Stimulated activated CD8-positive, alpha-beta memory T cell treated with anti-CD3 and anti-CD28 coated beads, Interleukin-4, amount 100 ng/mL, for 24 hours (primary cell): ENCODE results near the gene MTAP.

Source experiments
- DNase-seq: peaks from one replicate; pipeline ENCODE4 v3.0.0-alpha.2; 2020; ENCODE audit warnings: low read depth

Gene MTAP

DNA sequence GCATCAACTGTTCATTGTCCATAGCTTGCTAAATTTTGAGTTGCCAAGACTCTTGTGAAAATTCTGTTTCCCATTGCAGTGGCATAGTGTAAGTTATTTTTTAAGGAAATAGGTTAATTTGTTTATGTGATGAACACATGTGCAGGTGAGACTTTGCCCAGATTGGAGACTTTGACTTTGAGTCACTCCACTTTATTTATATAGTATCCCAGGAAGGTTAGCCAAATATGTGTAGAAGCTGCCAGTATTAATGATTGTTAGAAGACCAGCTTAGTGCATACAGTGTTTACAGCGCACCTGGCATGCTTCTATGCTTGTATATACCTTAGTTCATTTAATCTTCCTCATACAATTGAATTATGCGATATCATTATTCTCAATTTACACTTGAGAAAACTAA is 51.0 kb downstream of the MTAP start:
- no peak for DNase-seq

DNA sequence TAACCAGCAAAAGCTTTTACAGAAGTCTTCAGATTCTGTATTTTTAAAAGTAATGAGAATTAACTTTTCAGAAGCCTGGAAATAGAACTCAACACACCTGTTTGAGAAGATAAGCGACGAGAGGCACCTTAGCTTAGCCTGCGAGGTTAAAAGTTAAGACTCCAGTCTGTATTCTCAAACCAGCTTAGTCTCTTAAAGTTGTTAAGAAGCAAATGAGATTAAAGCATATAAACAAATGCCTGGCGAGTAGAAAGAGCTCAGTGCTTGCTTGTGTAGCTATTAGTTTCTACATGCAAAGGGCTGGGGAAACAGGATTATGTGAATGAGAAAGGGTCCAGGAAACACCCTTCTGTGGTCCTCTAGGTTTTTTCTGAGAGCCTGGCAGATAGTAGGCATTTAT is 51.7 kb downstream of the MTAP start:
- DNase-seq = no peak

DNA sequence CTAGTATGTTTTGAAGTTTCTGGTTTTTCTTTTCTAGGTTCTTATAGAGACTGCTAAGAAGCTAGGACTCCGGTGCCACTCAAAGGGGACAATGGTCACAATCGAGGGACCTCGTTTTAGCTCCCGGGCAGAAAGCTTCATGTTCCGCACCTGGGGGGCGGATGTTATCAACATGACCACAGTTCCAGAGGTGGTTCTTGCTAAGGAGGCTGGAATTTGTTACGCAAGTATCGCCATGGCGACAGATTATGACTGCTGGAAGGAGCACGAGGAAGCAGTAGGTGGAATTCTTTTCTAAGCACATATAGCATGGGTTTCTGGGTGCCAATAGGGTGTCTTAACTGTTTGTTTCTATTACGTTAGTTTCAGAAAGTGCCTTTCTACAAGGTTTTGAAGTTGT is 52.2 kb downstream of the MTAP start:
- no peak for DNase-seq

DNA sequence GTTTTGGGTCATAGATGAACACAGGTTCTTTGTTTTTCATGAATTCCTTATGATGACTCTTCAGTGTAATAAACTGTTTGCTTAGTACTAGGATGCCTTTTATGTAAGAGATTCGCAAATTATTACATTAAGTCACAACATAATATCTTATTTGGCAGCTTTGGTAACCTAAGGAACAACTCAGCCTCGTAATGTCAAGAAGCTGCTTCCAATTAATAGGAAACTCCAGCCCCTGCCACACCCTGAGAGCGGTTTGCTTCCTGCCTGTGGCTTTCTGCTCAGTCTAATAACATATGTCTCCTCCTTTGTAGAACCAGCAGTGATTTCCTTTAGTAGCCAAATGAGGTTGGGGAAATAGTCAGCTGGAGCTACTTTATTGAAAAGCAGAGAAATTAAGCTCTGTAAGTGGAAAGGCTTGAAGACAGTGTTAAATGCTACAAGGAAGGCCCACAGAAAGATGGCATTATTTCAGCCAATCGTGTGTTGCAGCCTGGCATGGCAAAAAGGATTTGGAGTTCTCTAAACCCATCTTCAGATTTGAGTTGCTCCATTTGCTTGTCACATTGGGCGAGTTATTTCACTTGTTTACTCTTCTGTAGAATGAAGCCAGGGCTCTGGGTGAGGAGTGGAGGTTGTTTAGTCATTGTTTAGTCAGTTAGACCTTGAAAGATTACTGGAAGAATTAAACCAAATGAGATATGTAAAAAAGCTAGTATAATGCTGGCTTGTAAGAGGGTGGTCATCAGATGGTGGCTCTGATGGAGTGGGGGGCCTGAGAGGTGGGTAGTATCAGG is 54.1 kb downstream of the MTAP start:
- no peak for DNase-seq

DNA sequence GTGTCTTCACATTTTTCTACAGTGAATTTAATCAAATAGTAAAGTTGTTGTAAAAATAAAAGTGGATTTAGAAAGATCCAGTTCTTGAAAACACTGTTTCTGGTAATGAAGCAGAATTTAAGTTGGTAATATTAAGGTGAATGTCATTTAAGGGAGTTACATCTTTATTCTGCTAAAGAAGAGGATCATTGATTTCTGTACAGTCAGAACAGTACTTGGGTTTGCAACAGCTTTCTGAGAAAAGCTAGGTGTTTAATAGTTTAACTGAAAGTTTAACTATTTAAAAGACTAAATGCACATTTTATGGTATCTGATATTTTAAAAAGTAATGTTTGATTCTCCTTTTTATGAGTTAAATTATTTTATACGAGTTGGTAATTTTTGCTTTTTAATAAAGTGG is 60.4 kb downstream of the MTAP start:
- no peak for DNase-seq

DNA sequence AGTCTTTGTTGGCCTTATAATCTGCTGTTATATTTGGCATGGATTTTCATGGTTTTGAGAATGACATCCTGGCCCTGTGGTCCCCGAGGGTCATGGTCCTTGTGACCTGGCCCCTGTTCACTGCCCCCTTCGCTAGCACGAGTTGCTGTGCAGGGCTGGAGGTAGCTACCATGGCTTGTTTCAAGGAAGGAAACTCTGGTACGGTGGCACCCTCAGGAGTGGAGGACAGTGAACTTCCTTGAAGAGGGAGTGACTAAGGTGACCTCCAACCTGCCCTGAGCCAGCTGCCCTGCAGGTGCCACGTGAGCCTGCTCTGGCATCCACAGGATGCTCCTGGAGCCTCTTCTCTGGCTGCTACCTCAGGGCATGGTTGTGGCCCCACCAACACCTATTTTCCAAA is 62.1 kb downstream of the MTAP start:
- DNase-seq = no peak

DNA sequence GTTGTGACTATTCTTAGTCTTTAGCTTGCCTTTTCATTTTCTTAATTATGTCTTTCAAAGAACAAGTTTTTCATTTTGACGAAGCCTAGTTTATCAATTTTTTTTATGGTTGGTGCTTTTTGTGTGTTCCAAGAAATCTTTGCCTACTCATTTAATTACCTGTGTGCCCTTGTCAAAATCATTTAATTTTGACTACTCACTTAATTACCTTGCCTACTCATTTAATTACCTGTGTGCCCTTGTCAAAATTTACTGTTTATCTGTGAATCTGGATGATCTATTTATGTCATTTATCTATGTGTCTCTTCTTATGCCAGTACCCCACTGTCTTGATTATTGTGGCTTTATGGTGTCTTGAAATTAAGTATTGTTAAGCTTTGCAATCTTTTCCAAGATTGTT is 63.9 kb downstream of the MTAP start:
- no peak for DNase-seq

DNA sequence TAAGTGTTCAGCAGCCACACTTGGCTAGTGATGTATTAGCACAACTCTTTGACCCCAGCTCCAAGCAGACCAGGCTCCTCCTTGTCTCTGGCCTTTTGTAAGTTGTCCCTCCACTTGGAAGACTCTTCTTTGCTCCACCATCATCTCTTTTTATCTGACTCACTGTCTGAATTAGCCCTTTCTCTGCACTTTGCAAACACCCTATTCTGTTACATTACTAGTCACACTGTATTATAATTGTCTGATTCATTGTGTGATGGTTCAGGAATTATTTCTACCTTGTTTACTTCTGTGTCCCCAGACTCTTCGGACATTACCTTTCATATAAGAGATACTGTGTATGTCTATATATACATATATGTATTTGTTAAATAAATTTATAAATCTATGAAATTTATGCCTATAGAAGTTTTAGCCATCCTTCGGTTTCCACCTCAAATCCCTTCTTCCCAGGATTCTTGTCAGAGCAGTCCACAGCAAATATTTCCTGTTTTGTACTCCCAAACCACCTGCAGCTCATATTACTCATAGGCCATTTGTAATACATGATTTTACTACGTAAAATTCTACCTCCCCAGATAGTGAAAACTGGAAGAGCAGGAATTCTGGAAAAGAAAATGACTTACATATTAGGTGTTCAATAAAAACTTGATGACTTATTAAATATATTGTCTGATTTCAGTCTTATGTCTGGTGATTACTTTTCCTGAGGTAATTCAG is 69.0 kb downstream of the MTAP start:
- no peak for DNase-seq

DNA sequence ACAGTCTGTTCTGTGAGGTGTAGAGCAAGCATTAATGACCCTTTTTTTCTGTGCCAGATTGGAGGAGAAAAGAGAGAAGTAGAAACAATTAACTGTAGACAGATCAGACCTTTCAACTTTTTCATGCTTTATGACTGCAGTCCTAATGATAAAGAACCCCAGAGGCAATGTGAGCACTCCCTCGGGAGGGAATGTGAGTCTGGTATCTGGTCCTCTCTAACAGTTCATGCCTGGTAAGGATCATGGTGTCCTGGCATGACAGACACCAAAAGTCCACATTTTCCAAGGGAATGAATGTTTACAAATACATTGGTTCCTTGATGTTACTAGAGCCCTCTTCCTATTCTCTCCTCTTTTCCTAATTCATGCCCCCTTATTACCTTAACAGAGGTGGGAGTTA is 70.3 kb downstream of the MTAP start:
- DNase-seq = no peak

DNA sequence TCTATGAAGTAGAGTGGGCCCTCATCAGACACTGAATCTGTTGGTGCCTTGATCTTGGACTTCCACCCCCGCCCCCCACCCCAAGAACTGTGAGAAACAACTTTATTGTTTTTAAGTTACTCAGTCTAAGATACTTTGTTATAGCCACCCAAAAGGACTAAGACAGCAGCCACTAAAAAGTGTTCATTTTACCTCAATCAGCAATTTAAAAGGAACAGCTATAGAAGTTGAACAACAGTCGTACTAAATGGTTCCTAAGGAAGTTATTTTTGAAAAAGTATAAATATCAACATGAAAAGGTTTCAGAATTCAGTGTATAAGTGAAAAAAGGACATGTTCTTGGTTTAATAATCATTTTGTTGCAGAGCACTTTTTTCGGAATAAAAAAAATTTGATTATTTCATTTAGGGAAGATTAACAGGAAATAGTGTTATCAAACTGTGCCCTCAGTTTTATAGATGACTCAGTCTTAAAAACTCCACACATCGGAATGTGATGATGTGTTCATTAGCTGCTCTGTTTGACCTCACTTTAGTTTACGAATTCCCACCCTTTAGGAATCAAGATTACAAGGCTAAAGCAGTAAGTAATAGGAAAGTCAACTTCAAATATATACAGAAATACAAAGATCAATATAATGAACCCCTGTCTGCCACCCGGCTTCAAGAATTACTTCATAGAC is 71.2 kb downstream of the MTAP start:
- no peak for DNase-seq

DNA sequence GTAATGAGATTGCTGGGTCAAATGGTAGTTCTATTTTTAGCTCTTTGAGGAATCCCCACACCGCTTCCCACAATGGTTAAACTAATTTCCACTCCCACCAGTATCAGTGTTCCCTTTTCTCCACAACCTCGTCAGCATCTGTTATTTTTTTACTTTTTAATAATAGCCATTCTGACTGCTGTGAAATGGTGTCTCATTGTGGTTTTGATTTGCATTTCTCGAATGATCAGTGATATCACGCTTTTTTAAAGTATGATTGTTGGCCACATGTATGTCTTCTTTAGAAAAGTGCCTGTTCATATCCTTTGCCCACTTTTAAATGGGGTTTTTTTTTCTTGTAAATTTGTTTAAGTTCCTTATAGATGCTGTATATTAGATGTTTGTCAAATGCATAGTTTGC is 73.5 kb downstream of the MTAP start:
- DNase-seq = no peak

DNA sequence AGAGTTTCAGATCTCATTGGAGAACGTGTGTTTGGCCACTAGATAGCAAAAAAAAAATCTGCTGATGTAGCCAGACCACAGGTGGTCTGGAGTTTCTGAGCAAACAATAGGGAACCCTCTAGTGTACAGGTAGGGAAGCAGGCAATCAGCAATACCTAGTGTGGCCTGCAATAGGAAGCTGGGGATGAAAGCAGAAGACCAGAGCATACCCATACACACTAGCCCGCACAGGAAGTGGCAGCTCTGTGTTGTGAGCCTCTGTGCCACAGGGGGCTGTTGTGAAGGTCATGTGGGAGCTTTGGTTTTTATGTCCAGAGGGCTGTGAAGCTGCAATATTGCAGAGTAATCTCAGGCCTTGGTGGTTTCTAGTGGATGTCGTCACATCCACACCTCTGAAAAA is 81.2 kb downstream of the MTAP start:
- no peak for DNase-seq

DNA sequence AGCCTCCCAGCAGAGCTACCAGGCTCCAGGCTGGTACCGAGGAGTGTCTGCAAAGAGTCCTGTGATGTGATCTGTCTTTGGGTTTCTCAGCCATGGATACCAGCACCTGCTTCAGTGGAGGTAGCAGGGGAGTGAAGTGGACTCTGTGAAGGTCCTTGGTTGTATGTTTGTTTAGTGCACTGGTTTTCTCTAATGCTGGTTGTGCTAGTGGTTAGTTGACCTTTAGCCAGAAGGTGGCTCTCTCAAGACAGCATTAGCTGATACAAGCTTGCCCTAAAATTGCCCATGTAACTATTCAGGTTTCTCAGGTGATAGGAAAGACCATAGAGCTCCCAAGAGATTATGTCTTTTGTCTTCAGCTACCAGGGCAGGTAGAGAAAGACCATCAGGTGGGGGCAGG is 87.2 kb downstream of the MTAP start:
- no peak for DNase-seq

DNA sequence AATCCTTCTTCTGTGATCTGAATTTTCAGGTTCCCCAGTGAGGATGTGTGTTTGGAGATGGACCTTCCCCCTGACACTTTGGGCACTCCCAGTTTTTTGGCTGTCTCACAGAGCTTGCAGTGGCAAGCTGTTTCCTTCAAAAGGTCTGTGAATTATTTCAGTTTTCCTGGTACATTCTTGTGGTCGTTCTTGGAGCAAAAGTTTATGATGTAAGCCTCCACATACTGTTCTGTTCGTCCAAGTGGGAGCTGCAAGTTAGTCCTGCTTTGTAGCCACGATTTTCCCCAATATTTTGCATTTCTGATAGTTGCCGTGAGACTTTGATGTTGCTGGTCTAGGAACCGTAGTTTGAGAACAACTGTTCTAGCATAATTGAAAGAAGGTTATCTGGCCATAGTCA is 88.3 kb downstream of the MTAP start:
- no peak for DNase-seq

DNA sequence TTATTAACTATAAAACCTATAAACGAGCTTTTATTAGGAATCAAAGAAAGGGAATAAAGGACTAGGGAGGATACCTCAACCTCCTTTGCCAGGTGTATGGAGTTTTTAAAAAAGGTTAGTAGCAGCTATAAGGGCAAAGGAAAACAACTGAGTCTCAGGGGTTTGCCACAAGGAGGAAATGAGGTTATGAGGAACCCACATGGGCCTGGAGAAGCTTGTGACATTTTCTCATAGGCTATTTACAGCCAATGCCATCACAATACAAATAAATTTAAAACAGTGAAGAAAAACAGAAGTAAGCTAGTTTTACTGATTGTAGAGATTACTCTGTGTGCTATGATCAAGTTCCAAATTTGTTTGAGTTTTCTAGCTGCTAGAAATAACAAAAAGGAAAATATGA is 99.1 kb downstream of the MTAP start:
- no peak for DNase-seq

DNA sequence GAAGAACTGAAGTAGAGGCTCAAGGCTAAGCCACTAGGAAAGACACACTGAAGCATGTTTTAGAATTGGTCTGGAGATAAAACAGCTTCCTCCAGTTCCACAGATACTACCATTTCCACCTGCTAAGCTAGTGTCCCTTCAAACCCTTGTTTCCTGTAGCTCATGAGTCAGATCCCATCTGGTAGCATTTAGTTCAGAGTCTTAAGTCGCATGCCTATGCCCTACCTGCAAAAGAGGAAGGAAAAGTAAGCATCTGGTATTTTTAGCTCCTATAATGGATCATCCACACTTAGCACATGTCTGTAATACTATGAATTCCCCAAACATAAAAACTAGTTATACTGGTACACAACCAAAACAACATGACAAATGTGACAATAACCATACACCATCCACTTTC is 99.7 kb downstream of the MTAP start:
- DNase-seq = no peak

DNA sequence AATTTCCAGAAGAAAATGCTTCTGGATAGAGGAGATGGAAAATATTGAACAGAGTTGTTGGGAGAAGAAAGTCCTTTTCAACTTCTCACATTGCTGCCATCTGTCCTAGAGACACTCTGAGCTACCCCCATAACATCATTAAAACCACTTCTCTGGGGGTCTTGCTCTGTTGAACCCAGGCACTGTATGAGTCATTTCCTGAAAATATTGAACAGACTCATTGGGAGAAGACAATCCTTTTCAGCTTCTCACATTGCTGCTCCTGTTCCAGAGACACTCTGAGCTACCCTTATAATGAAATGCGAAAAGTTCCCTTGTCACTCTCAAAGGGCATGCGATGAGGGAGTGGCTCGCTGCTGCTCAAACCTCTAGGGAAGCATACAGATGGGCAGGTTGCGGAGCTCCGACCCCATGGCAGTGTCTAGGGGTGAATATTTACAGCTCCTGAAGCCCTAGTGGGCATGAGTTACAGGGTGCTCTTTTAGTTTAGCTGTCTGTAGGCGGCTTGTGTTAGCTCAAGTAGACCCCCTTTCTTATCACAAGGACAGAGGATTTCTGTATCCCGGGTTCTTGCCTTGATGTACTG is 101.0 kb downstream of the MTAP start:
- no peak for DNase-seq

DNA sequence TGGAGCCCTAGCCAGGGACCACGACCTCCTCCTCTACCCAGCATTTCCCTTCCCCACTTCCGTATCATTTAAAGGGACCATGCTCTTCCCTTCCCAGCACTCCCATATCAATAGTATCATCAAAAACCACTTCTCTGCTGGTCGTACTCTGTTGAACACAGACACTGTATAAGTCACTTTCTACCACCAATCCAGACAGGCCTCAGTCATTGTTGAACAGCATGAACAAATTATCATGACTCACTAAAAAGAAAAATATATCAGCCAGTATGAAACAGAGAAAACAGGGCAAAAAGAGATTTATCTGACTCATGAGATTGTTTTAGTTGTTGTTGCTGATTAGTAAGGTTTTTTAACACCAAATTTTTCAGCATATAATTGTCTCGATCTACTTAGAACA is 101.9 kb downstream of the MTAP start:
- DNase-seq = no peak

DNA sequence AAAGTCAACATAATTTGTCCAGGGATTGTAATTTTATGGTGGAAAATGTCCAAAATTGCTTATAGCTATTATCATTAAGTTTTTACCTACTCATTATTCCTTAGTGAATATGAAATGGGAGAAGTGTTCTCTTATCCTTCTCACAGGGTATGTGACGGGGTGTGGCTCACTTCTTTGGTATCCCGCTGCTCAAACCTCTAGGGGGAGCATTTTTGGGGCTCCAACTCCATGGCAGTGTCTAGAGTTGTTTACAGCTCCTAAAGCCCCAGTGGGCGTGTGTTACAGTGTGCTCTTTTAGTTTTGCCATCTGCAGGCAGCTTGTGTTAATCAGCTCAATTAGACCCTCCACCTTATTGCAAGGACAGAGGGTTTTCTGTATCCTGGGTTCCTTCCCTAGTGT is 102.3 kb downstream of the MTAP start:
- no peak for DNase-seq

DNA sequence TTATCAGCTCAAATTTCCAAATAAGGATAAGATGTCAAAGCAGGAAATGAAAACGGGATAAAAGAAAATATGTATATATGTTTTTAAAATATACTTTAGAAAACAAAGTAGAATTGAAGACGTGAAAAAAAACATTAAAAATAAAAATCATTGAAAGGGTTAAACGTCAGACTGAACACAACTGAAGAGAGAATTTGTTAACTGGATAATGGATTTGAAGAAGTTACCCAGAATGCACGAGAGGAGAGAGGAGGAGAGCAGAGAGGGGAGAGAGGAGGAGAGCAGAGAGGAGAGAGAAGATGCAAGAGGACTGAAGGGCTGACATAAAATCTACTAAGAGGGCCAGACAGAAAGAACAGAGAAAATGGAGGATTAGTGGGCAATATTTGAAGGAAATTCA is 103.8 kb downstream of the MTAP start:
- no peak for DNase-seq

DNA sequence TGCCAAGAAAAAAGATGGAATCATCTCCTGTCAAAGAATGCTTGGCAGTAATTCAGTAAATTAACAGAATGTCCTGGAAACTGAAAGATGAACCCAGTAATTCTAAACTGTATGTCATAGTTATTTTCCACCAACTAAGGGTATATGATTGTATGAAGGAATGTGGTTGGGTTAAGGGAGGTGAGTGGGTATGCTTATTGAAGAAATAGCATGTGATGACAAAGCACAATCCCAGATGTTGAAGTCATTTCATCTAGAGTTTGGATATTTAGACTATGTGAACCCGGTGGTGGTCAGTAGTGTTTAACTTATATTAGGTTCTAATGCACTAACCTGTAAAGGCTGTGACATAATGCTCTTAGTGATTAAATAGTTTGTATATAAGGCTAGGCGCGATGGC is 104.4 kb downstream of the MTAP start:
- DNase-seq = no peak

DNA sequence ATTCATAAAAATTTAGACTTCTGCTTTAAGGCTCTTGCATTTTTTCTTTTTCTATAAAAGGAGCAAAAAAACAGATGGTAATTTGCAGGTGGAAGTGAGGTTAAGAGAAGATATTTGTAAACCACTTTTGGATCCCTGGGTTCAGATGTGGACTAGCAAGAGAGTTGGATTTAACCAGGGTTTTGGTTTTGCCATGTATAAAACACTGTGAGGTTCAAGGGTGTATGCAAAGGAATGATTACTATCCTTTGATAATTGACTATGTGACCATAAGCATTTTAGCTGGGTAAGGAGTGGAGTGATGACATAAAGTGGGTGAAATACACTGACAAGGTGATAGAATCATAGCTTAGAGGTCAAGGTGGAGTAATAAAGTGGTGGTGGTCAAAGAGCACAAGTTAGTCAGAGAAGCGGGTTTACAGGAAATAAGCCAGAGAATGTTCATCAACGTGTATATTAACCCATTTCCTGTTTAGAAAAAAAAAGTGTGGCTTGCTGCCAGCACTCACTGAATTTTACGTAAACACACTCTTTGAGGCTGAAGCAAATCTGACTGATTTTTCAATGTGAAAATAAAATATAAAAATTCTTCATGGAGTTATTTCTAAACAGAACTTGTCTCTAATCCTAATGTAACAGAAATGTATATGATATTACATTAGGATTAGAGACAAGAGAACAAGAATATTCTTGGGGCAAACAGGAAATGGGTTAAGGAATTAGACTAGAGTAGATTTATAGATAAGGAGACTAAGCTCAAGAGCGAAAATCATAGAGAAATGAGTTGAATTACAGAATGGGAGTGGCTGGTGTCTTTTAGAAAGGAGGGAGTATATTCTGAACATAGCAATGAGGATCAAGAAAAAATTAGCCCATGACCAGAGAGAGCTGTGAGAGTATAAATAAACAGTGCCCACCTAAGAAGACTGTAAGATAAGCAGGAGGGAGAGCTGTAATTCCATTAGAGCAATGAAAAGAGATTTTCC is 117.2 kb downstream of the MTAP start:
- DNase-seq = no peak
